Measurements from ENCODE around the gene MFSD11. TPM values are rescaled to one million over a fixed set of nuclear protein-coding genes. Genes with fewer than 3 reads are reported as not detected.

MFSD11 gene
- total and polyA plus RNA-seq, 2 of the 4 experiments (the other 2 are of a cell fraction): 12.3 to 16.1 TPM

- no peak overlapping the region for H3K56ac ChIP-seq (ENCODE audit: extremely low read depth, insufficient read depth, low read length)
- H2BK5ac ChIP-seq (ENCODE audit: low read depth, low read length, poor library complexity, severe bottlenecking): no peak overlapping the region
- no CpG with 5 or more reads among the region's 4 CpGs for WGBS, 2 experiments (ENCODE audit: extremely low coverage in 2 of 2, insufficient read length in 1 of 2)
- H3K18ac ChIP-seq (ENCODE audit: low read depth, low read length): no peak overlapping the region
- no peak for TF ChIP-seq CEBPB (IDR thresholded peaks at IDR 0.05; ENCODE audit: low read depth, low read length)
- TF ChIP-seq SMC3 (IDR thresholded peaks at IDR 0.05; ENCODE audit: low read depth, low read length): peak; percentile 30; the same call in 1 of the 2 replicates
- peak; percentile 46 for TF ChIP-seq CTCF (conservative IDR thresholded peaks at IDR 0.05; ENCODE audit: low read depth, low read length)
- TF ChIP-seq RCOR1 (IDR thresholded peaks at IDR 0.05; ENCODE audit: insufficient replicate concordance, low read length): no peak
- no peak for TF ChIP-seq MAFK (IDR thresholded peaks at IDR 0.05; ENCODE audit: low read depth, low read length)
- TF ChIP-seq BHLHE40 (IDR thresholded peaks at IDR 0.05; ENCODE audit: low read depth, low read length): no peak
- peak; percentile 57 for TF ChIP-seq RAD21 (IDR thresholded peaks at IDR 0.05; ENCODE audit: low read length)
- H3K4me1 ChIP-seq (ENCODE audit: control insufficient read depth, insufficient read depth, low read length): peaks cover 2% of the 10 kb centered on the region; the same call in 1 of the 2 replicates
- intact Hi-C loops (cut with micrococcal nuclease) (no loop called here), dilution Hi-C loops (cut with HindIII; ENCODE audit: low sequenced_read_pairs, unreplicated experiment) (no loop called here), in situ Hi-C loops (cut with MboI; ENCODE audit: low sequenced_read_pairs) (no loop called here)
- H3K9ac ChIP-seq (ENCODE audit: low read depth, low read length): no peak overlapping the region
- H2AK9ac ChIP-seq (replicated peaks; ENCODE audit: low read depth, low read length, poor library complexity): no peak overlapping the region
- no peaks in the 10 kb centered on the region for H3K9me1 ChIP-seq (ENCODE audit: insufficient read depth, low read length)
- peak; percentile 23 for DNase-seq
- H4K5ac ChIP-seq (ENCODE audit: low read depth, low read length): no peak overlapping the region
- ChIA-PET POLR2A (ENCODE audit: unreplicated experiment) (no interaction called here), CTCF (interaction anchor here (0.6 kb wide), 1 partner anchor 11 kb away, joined by 3 read pairs; no protein-coding TSS in a partner anchor)
- H4K91ac ChIP-seq (ENCODE audit: insufficient read depth, low read depth, low read length): no peak overlapping the region
- H3K4me2 ChIP-seq (ENCODE audit: low read depth, low read length): no peak overlapping the region
- BruUV-seq (replicated peaks): no TSS peak
- no peak overlapping the region for H2BK15ac ChIP-seq (ENCODE audit: low read depth, low read length)
- no peaks in the 10 kb centered on the region for H3K27me3 ChIP-seq (ENCODE audit: control insufficient read depth, insufficient read depth, low read length)
- no peak overlapping the region for H2AFZ ChIP-seq (replicated peaks; ENCODE audit: low read length, poor library complexity)
- no peak overlapping the region for H3K4ac ChIP-seq (ENCODE audit: low read depth, low read length)
- no peak overlapping the region for H3K4me3 ChIP-seq (ENCODE audit: insufficient read depth, low read depth, low read length)
- no peaks in the 10 kb centered on the region for H3K36me3 ChIP-seq (ENCODE audit: control insufficient read depth, insufficient read depth, low read length)
- no peak overlapping the region for H4K8ac ChIP-seq (ENCODE audit: low read depth in 2 of 2, low read length in 2 of 2)
- no peak overlapping the region for H2BK20ac ChIP-seq (ENCODE audit: low read depth, low read length)
- H4K20me1 ChIP-seq (ENCODE audit: insufficient read depth, low read length): no peaks in the 10 kb centered on the region; the same call in 1 of the 2 replicates
- no peak overlapping the region for H2AK5ac ChIP-seq (ENCODE audit: low read depth, low read length)
- H3K14ac ChIP-seq (replicated peaks; ENCODE audit: low read depth, low read length): no peak overlapping the region
- no peak overlapping the region for H2BK120ac ChIP-seq (ENCODE audit: low read depth, low read length)
- no peak overlapping the region for H3K27ac ChIP-seq (ENCODE audit: insufficient read depth, low read length)
- no peak overlapping the region for H3K23ac ChIP-seq (ENCODE audit: low read depth, low read length)
- peak; percentile 51; the same call in 1 of the 2 replicates for ATAC-seq (ENCODE audit: low read depth)
- no peaks in the 10 kb centered on the region for H3K9me3 ChIP-seq (ENCODE audit: control insufficient read depth, insufficient read depth, low read length)
- no peaks in the 10 kb centered on the region for H3K79me1 ChIP-seq (ENCODE audit: low read depth in 1 of 2, low read length in 2 of 2)
These were observed 55.9 kb downstream of the MFSD11 start for GRCh38 chr17:76793775-76794174.

All from IMR-90 (cell line).